GM21381 (cell line): ENCODE results near the gene C6orf62.
A peak's percentile ranks its signal among the peaks of the same experiment; 100 is the strongest.
"Not testable (repeated sequence)": the region's sequence is repeated elsewhere in the genome, so short reads cannot be mapped to it uniquely, and the experiment has no call there.

Experiments used
- ATAC-seq: cut with Tn5 transposase; IDR thresholded peaks from one replicate; pipeline ENCODE4 v1.9.1; 2021; ENCODE audit warnings: mild to moderate bottlenecking, moderate library complexity; ENCODE audit not compliant: unreplicated experiment

Gene C6orf62

GRCh38 chr6:24743265-24743943 is 24.4 kb upstream of the C6orf62 start:
- ATAC-seq, result peak; percentile 88

- no peak for ATAC-seq
These were observed 23.3 kb upstream of the C6orf62 start for GRCh38 chr6:24742216-24742738.

GRCh38 chr6:24740861-24741260 is 21.9 kb upstream of the C6orf62 start:
- no peak for ATAC-seq

DNA sequence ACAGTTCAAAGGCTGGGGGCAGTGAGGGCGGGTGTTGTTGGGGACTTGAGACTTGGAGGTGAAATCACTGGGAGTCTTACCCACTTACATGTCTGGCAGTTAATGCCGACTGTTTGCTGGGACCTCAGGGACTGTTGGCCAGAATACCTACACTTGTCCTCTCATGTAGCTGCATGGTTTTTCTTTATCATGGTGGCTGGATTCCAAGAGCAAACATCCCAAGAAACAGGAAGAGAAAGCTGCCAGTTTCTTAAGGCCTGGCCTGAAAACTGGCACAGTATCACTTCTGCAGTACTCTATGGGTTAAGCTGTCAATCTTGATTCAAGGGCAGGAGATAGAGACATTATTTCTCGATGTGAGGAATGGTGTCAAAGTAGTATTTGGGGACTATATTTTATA is 19.8 kb upstream of the C6orf62 start:
- ATAC-seq, result no peak

DNA sequence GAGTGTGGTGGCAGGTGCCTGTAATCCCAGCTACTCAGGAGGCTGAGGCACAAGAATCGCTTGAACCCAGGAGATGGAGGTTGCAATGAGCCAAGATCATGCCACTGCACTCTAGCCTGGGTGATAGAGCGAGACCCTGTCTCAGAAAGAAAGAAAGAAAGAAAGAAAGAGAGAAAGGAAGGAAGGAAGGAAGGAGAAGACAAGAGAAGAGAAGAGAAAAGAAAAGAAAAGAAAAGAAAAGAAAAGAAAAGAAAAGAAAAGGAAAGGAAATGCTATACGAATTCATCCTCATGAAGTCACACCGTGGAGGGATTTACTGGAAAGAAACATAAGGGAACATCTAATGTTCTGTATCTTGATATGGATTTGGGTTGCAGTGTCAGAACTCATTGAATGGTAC is 15.8 kb upstream of the C6orf62 start:
- ATAC-seq, result not testable (repeated sequence)

DNA sequence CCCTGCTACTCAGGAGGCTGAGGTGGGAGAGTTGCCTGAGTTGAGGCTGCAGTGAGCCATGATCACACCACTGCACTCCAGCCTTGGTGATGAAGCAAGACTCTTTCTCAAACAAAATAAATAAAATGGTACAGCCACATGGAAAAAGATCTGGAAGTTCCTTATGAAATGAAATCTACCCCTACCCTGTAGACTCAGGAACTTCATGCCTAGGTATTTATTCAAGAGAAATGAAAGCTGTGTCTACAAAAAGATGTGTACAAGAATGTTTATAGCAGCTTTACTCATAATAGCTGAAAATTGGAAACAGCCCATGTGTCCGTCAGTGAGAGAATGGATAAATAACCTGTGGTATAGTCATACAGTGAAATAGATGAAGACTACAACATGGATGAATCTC is 15.2 kb upstream of the C6orf62 start:
- no peak for ATAC-seq

GRCh38 chr6:24731456-24732134 is 12.6 kb upstream of the C6orf62 start:
- not testable (repeated sequence) for ATAC-seq

DNA sequence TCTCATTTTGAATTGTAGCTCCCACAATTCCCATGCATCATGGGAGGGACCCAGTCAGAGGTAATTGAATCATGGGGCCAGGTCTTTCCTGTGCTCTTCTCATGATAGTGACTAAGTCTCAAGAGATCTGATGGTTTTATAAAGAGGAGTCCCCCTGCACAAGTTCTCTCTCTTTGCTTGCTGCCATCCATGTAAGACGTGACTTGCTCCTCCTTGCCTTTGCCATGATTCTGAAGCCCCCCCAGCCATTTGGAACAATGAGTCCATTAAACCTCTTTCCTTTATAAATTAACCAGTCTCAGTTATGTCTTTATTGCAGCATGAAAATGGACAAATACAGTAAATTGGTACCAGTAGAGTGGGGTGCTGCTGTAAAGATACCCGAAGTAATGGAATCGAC is 11.7 kb upstream of the C6orf62 start:
- ATAC-seq, result not testable (repeated sequence)

- ATAC-seq, result no peak
These were observed 4.3 kb upstream of the C6orf62 start for GRCh38 chr6:24723270-24723669.

- peak; percentile 45 for ATAC-seq
These were observed 2.7 kb upstream of the C6orf62 start for GRCh38 chr6:24721461-24722215.

DNA sequence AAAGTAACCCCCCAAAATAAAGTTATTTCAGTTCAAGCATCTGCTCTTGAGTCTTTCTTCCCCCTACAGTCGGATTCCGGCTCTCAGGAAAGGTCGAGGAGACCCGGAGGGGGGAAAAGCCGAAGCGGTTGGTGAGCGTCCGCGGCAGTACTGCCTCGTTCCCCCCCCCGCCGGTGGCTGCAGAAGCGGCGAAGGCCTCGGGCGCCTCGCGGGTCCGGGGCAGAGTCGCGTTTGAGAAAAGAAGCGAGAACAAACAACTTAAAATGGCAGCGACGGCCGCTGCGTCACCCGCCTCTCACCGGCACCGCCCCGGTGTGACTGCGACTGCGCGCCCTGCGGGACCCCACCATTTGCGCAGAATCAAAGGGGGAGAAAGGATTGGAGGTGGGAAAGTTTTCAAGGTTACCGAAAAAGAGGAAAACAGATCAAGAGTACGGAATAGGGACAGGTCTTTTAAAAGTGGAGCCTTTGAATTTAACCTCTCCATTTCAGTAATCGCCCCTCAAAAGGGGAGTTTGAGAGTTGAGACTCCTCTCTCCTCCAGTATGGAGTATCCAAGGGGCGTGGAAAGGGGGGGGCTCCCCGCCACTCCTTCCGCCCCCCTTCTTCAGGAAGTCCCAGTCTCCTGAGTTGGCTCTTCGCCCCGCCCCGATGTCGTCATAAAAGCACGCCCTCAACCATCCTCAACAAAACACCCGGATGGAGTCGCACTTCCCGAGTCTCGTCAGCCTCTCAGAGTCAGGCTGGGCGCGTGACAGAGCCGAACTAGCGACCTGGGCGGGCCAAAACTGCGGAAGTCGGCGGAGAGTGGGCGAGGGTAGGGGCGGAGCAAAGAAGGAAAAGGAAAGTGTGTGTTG is 1.9 kb upstream of the C6orf62 start:
- peak; percentile 82 for ATAC-seq

GRCh38 chr6:24720131-24720603 is 1.2 kb upstream of the C6orf62 start:
- no peak for ATAC-seq

DNA sequence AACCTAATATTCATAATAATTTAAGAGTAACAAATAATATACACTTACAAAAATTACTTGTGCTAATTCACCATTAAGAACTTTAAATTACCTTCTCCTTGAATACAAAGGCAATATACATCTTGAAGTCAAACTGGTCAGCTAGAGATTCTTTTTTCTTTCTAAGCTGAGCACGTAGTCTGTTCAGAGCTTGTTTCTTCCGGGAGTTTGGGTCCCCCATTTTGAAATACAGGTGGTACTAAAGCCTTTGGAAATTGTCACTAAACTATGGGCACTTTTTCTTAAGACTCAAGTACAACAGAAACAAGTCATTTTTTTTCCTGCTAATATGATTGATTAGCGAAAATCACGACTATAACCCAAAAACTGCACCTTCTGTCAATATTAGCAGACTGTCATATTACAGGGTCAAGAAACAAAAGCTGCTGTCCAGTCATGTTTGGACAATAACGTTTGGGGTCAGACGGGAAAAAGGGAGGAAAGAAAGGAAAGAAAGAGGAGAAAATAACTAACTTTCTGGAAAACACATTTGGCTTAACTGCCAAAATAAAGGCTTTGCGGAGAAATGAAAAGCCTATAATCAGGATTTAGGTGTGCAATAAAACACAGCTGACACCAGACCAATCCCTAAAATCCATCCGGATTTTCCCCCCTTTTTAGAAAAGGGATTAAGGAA is 367 bp downstream of the C6orf62 start:
- ATAC-seq, result no peak

GRCh38 chr6:24716602-24717148 is 2.3 kb downstream of the C6orf62 start:
- not testable (repeated sequence) for ATAC-seq

DNA sequence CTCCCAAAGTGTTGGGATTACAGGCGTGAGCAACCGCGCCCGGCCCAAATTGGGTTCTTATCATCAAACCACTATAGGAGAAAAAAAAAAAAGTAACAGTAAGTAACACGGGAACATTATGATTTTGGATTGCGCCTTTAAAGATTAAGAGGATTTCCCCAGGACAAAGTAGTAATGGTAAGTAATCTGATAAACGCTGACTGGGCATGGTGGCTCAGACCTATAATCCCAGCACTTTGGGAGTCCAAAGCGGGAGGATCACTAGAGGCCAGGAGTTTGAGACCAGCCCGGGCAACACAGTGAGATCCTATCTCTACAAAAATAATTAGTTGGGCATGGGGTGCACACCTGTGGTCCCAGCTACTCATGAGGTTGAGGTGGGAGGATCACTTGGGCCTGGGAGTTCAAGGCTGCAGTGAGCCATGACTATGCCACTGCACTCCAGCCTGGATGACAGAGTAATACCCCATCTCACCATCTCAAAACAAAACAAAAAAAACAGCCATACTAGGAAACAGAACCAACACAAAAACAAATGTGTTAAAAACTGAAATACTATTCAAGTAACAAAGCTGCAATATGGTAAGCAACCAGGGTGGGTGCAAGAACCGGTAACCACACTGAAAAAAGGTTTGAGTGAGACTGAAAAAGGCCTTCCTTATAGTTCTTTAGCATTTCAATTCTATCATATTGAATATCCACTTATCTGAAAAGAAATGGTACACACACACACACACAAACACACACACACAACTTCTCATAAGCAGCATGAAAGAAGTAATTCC is 8.2 kb downstream of the C6orf62 start:
- ATAC-seq, result no peak

DNA sequence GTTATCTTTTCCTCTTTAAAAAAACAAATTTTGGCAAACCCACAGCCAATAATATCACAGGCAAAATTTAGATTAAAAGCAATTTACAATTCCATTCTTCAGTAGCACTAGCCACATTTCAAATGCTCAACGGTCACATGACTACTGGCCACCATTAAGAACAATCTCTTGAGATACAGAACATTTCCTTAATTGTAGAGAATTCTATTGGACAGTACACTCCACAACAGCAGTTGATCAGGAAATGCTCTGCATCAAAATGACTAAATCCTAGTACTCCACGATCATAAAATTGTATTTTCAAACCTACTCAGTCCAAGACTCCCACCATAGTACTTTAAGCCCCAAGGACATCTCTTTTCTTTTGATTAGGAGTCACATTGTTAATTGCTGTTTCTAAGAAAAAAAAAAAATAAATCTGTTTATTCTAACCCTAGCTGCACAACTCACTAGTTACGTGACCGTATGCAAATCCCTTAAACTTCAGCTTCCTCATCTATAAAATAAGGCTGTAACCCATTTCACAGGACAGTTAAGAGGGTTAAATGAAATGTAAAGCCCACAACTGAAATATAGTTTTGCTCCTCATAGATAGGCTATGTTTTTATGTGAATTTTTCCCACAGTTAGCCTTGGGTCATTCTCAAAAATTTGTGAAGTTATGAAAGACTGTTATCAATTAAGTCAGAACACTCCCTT is 9.8 kb downstream of the C6orf62 start:
- no peak for ATAC-seq

DNA sequence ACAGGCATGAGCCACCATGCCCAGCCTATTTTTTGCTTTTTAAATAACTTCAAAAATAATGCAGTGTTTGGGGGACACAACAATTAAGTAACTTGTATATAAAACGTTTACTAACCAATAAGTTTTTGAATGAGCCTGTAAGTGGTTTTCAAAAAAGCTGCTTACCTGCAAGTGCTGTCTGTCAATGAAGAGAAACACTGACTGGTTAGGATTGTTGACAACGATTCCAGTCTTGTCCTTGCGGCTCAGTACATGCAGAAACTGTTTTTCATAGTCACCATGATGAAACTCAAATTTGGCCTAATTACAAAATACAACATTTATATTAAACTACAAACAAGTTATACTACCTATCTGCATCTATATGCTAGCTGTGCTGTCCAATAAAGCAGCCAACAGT is 10.3 kb downstream of the C6orf62 start:
- ATAC-seq, result no peak

- ATAC-seq, result no peak
These were observed 14.5 kb downstream of the C6orf62 start for GRCh38 chr6:24704468-24704867.
